HepG2 (cell line): ENCODE data around the gene ABHD18. TPM values are rescaled to one million over a fixed set of nuclear protein-coding genes. Genes with fewer than 3 reads are reported as not detected.

Source experiments
- BRF2 ChIP-seq: sonication (generic); formaldehyde crosslinking; IDR thresholded peaks from 2 replicates; pipeline ENCODE4 v1.8.1; 2022; ENCODE audit warnings: mild to moderate bottlenecking, missing genetic modification reagents
- CEBPZ ChIP-seq: IDR thresholded peaks from 2 replicates; pipeline ENCODE4 v1.6.1; 2012; ENCODE audit warnings: low read length, improper control_type of control experiment
- ELK4 ChIP-seq: sonication (generic); formaldehyde crosslinking; IDR thresholded peaks from 2 replicates; pipeline ENCODE4 v1.9.0; 2021; ENCODE audit warnings: missing genetic modification reagents, borderline replicate concordance
- HNF1A ChIP-seq, 2 experiments: sonication (generic) in 1 of 2; formaldehyde crosslinking in 1 of 2; IDR thresholded peaks; 2 replicates each; pipeline versions ENCODE4 v1.4.0 to v1.6.1; 2016 to 2020; ENCODE audit warnings: borderline replicate concordance in 1 of 2, low read depth in 1 of 2, mild to moderate bottlenecking in 1 of 2, missing genetic modification reagents in 1 of 2
- RARA ChIP-seq: IDR thresholded peaks from 2 replicates; pipeline ENCODE4 v1.6.1; 2016; ENCODE audit warnings: missing genetic modification reagents, missing compliant biosample characterization
- RBFOX2 ChIP-seq: fragments of 200-400 bp; formaldehyde crosslinking; IDR thresholded peaks from 2 replicates; pipeline ENCODE4 v1.6.1; 2017; ENCODE audit warnings: low read depth, mild to moderate bottlenecking, low read length
- TBX2 ChIP-seq: sonication (generic); formaldehyde crosslinking; IDR thresholded peaks from 2 replicates; pipeline ENCODE4 v1.5.0; 2020; ENCODE audit warnings: missing genetic modification reagents, mild to moderate bottlenecking, borderline replicate concordance
- ZBTB38 ChIP-seq: sonication (generic); formaldehyde crosslinking; IDR thresholded peaks from 2 replicates; pipeline ENCODE4 v1.5.1; 2020; ENCODE audit warnings: mild to moderate bottlenecking, missing genetic modification reagents
- ZFAT ChIP-seq: sonication (generic); formaldehyde crosslinking; conservative IDR thresholded peaks from 2 replicates; pipeline ENCODE4 v1.8.1; 2023; ENCODE audit warnings: missing genetic modification reagents, inconsistent platforms
- ZNF335 ChIP-seq: sonication (generic); formaldehyde crosslinking; IDR thresholded peaks from 2 replicates; pipeline ENCODE4 v1.4.0; 2020; ENCODE audit warnings: missing genetic modification reagents
- ZNF574 ChIP-seq: sonication (generic); formaldehyde crosslinking; IDR thresholded peaks from 2 replicates; pipeline ENCODE4 v1.4.0; 2020; ENCODE audit warnings: missing genetic modification reagents
- ZNF629 ChIP-seq: sonication (generic); formaldehyde crosslinking; conservative IDR thresholded peaks from 2 replicates; pipeline ENCODE4 v1.5.0; 2020; ENCODE audit warnings: missing genetic modification reagents
- ZNF660 ChIP-seq: sonication (generic); formaldehyde crosslinking; IDR thresholded peaks from 2 replicates; pipeline ENCODE4 v1.5.1; 2020; ENCODE audit warnings: mild to moderate bottlenecking, low read depth, missing genetic modification reagents, borderline replicate concordance
- ZNF7 ChIP-seq: IDR thresholded peaks from 2 replicates; pipeline ENCODE4 v1.6.1; 2016; ENCODE audit warnings: missing biosample characterization, missing genetic modification reagents
- ZNF747 ChIP-seq: sonication (generic); formaldehyde crosslinking; IDR thresholded peaks from 2 replicates; pipeline ENCODE4 v1.8.1; 2023; ENCODE audit warnings: missing genetic modification reagents, mild to moderate bottlenecking, borderline replicate concordance
- polyA plus RNA-seq, 8 experiments: library from polyadenylated mRNA; depleted of rRNA in 3 of 8; stranded (reverse) in 7 of 8; unstranded in 1 of 8; fragments of >200 nt; fragmentation: Illumina TruSeq in 4 of 8; extraction: Trizol in 4 of 8; gene quantifications; 2 replicates each; pipeline versions ENCODE4 v1.2.1 to v1.2.3, GENCODE V29; 2011 to 2016; ENCODE audit warnings: low read depth in 4 of 8, missing spikeins in 1 of 8, mixed read lengths in 1 of 8; ENCODE audit not compliant: insufficient read depth in 1 of 8
- total RNA-seq, 5 experiments: library from RNA; depleted of rRNA; stranded (reverse); fragments of >200 nt; fragmentation: Illumina TruSeq; extraction: Trizol; gene quantifications; 2 replicates each; pipeline ENCODE4 v1.2.3, GENCODE V29; 2016; ENCODE audit warnings: low read depth in 1 of 5

ABHD18 gene
- total and polyA plus RNA-seq, 2 of the 13 experiments (the other 11 are each of a cell fraction or from before 2014, with no cell fraction given): 5.5 to 16.3 TPM

- no peak for TF ChIP-seq CEBPZ
- no peak for TF ChIP-seq ZNF7 (CRISPR knock-in tag)
- TF ChIP-seq ZNF574: peak; percentile 81
- peak; percentile 86 for TF ChIP-seq TBX2 (CRISPR knock-in tag)
- TF ChIP-seq ZNF660 (CRISPR knock-in tag): no peak
- TF ChIP-seq RBFOX2: peak; percentile 77
- peak; percentile 6; the same call in 1 of the 2 replicates for TF ChIP-seq ZNF629 (CRISPR knock-in tag)
- peak; percentile 77; the same call in 1 of the 2 replicates for TF ChIP-seq BRF2 (CRISPR knock-in tag)
- TF ChIP-seq ZFAT: no peak
- no peak for TF ChIP-seq ELK4 (CRISPR knock-in tag)
- TF ChIP-seq ZBTB38: peak; percentile 47; the same call in 1 of the 2 replicates
- TF ChIP-seq HNF1A (IDR thresholded peaks at IDR 0.05; ENCODE audit: low read depth): peak; percentile 23; the same call in 1 of the 2 replicates
- TF ChIP-seq HNF1A (CRISPR knock-in tag; IDR thresholded peaks at IDR 0.05; ENCODE audit: borderline replicate concordance): 0 out of 2 replicates have a peak, but pooled peaks have one; percentile 0
- TF ChIP-seq RARA: peak; percentile 86
- peak; percentile 50; the same call in 1 of the 2 replicates for TF ChIP-seq ZNF335 (CRISPR knock-in tag)
- TF ChIP-seq ZNF747: peak; percentile 76; the same call in 1 of the 2 replicates
Measured at GRCh38 chr4:127965062-127965802, at the start of gene ABHD18, which contains the start of gene MFSD8 (continued).
